Vagina (tissue), 2 donors: ENCODE results near the gene KCTD10. TPM values are rescaled to one million over a fixed set of nuclear protein-coding genes. Genes with fewer than 3 reads are reported as not detected.

Experiments used
- DNase-seq, 2 donors: peaks; one replicate each; pipeline ENCODE4 v3.0.0-alpha.2; 2017; ENCODE audit errors: extremely low spot score in 2 of 2
- H3K27ac ChIP-seq: fragments of 200-600 bp; sonication (generic); one replicate; pipeline ENCODE4 v1.5.1; 2019
- H3K27me3 ChIP-seq: fragments of 200-600 bp; sonication (generic); one replicate; pipeline ENCODE4 v1.5.1; 2019
- H3K36me3 ChIP-seq, 2 donors: fragments of 200-600 bp; sonication (generic); one replicate each; pipeline ENCODE4 v1.5.1; 2017 to 2019
- H3K4me1 ChIP-seq: fragments of 200-600 bp; sonication (generic); one replicate; pipeline ENCODE4 v1.5.1; 2019
- H3K4me3 ChIP-seq, 2 donors: fragments of 200-600 bp; sonication (generic); 1 replicate in 1 of 2; 2 replicates in 1 of 2; pipeline ENCODE4 v1.5.1; 2016 to 2019
- H3K9me3 ChIP-seq: fragments of 200-600 bp; sonication (generic); one replicate; pipeline ENCODE4 v1.5.1; 2019
- CTCF ChIP-seq, 3 experiments: fragments of 450-650 bp in 2 of 3; fragments of 200-600 bp in 1 of 3; sonication (generic) in 1 of 3; IDR thresholded peaks; one replicate each; pipeline ENCODE4 v1.5.1; 2017 to 2019; ENCODE audit warnings: antibody characterized with exemption in 3 of 3, mild to moderate bottlenecking in 2 of 3, moderate library complexity in 2 of 3
- POLR2A ChIP-seq, 2 donors: fragments of 450-650 bp; IDR thresholded peaks; one replicate each; pipeline ENCODE4 v1.6.1; 2017; ENCODE audit warnings: antibody characterized with exemption in 2 of 2, mild to moderate bottlenecking in 2 of 2, moderate library complexity in 2 of 2
- POLR2AphosphoS5 ChIP-seq, 2 donors: sonication (generic); formaldehyde crosslinking; IDR thresholded peaks; one replicate each; pipeline ENCODE4 v1.9.0; 2017; ENCODE audit warnings: antibody characterized with exemption in 2 of 2, mild to moderate bottlenecking in 2 of 2, low read depth in 1 of 2; ENCODE audit not compliant: insufficient read depth in 1 of 2
- intact Hi-C: fragments of 100-400 bp; cut with DNase I; formaldehyde crosslinking; loops from one replicate; pipeline ENCODE4 v1.15.1; 2023
- total RNA-seq: library from RNA; depleted of rRNA; stranded (reverse); fragments of >200 nt; gene quantifications from one replicate; pipeline ENCODE4 v1.2.3, GENCODE V29; 2016

Gene KCTD10
- 86.2 TPM for total RNA-seq

- Histone ChIP-seq H3K4me3 (peak within 1 kb of the TSS; percentile 61 to 83), H3K4me1 (peaks cover 61% of the 10 kb centered on the region), H3K9me3 (no peaks in the 10 kb centered on the region), H3K27ac (peak within 1 kb of the TSS; percentile 97), H3K27me3 (no peaks in the 10 kb centered on the region), H3K36me3 (peaks cover 0 to 4% of the 10 kb centered on the region in 2 donors)
- intact Hi-C loops = loop anchor here (2.0 kb wide), 1 partner anchor 49 kb away; no protein-coding TSS in a partner anchor
- TF ChIP-seq POLR2AphosphoS5 (IDR thresholded peaks at IDR 0.05; ENCODE audit: insufficient read depth in 1 of 2, low read depth in 1 of 2) (peak; percentile 95 to 96), POLR2A (IDR thresholded peaks at IDR 0.05) (peak in 1 of 2 donors; percentile 65), CTCF (IDR thresholded peaks at IDR 0.05) (peak in 2 of 3 experiments; percentile 5 to 22)
- no peak for DNase-seq
These were observed at the start of gene KCTD10, which contains the start of gene UBE3B for GRCh38 chr12:109477185-109477962. Gene KCTD10, minus strand, starts transcription at chr12:109477300. Its CDS starts 38 bp downstream, at chr12:109477262. Gene UBE3B, plus strand, starts transcription at chr12:109477634. Its CDS starts 5,918 bp downstream, at chr12:109483552.

- H3K36me3 ChIP-seq = peaks cover 6 to 81% of the 10 kb centered on the region in 2 donors
- intact Hi-C loops = loop anchor here (10.0 kb wide), 1 partner anchor 250 kb away; no protein-coding TSS in a partner anchor
These were observed 48.1 kb upstream of the KCTD10 start for GRCh38 chr12:109525279-109525585.

DNA sequence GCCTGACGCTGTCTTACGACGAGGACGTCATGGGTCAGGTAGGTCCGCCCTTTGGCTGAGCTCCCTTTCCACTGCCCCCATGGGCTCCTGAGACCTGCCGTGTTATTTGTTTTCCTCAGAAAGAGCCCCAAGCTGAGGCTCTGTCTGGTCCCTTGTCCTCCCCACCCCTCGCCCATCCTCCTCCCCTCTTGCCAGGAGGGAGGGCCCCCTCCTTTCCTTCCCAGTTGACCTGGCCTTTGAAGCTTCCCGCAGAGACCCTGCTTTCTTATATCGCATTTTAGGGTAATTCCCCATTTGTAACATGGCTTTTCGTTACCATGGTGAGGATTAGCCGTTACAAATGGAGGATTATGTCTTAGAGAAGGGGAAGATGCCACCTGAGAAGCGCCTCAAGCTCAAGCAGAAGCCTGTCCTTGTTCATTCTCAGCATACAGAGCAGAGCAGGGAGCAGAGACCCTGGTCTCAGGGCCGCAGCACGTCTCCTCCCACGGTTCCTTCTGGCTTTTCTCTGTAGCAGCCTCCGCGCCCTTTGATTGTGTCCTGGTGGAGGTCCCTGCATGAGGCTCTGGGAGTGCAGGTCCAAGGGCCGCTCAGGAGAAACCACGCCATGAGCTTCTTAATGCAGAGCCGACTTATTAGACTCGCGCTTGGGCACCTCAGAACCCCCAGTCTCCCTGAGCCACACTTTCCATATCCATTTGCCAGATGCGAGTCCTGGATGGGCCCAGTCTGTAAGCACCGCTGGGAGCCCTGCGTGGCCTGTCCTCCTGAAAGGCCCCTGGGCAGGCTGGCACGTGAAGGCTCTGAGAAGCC lies 47.6 kb upstream of the KCTD10 start:
- TF ChIP-seq POLR2AphosphoS5 (IDR thresholded peaks at IDR 0.05; ENCODE audit: insufficient read depth in 1 of 2, low read depth in 1 of 2) = no peak
- TF ChIP-seq CTCF (IDR thresholded peaks at IDR 0.05) = no peak
- no peak for TF ChIP-seq POLR2A (IDR thresholded peaks at IDR 0.05)
- intact Hi-C loops = loop anchor here (10.0 kb wide), 1 partner anchor 250 kb away; no protein-coding TSS in a partner anchor
- no peak for DNase-seq
- no peaks in the 10 kb centered on the region for H3K9me3 ChIP-seq
- H3K27ac ChIP-seq = no peak overlapping the region
- no peaks in the 10 kb centered on the region for H3K4me1 ChIP-seq
- no peaks in the 10 kb centered on the region for H3K27me3 ChIP-seq
- no peak overlapping the region for H3K4me3 ChIP-seq
- H3K36me3 ChIP-seq = peaks cover 6 to 80% of the 10 kb centered on the region in 2 donors

More at GRCh38 chr12:109525279-109525585, 48.1 kb upstream of the KCTD10 start:
- Histone ChIP-seq H3K4me3 (no peak overlapping the region), H3K9me3 (no peaks in the 10 kb centered on the region), H3K27ac (no peak overlapping the region), H3K27me3 (no peaks in the 10 kb centered on the region), H3K4me1 (no peaks in the 10 kb centered on the region)
- no peak for DNase-seq
- TF ChIP-seq POLR2A (IDR thresholded peaks at IDR 0.05) = no peak

DNA sequence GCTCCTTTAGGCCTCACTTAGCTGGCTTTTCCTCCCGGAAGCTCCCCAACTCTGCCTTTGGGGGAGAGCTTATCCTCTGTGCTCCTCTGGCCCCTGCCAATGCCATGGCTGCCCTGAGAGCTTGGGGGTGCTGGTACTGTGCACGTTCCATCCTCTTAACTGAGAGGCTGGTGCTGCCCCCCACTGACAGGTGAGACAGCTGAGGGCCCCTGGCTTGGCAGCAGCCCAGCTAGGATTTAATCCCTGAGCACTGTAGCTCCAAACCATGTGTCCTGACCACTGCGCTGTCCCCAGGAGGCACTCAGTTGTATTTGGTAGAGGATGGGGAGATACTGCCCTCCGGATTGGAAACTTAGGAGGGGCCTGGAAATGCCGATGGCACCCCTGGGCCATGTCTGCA lies 46.4 kb upstream of the KCTD10 start:
- H3K36me3 ChIP-seq = peaks cover 6 to 79% of the 10 kb centered on the region in 2 donors
- H3K9me3 ChIP-seq = no peaks in the 10 kb centered on the region
- TF ChIP-seq POLR2AphosphoS5 (IDR thresholded peaks at IDR 0.05; ENCODE audit: insufficient read depth in 1 of 2, low read depth in 1 of 2) (no peak), POLR2A (IDR thresholded peaks at IDR 0.05) (no peak), CTCF (IDR thresholded peaks at IDR 0.05) (no peak)
- intact Hi-C loops = loop anchor here (10.0 kb wide), 1 partner anchor 251 kb away; no protein-coding TSS in a partner anchor
- no peak overlapping the region for H3K27ac ChIP-seq
- H3K4me1 ChIP-seq = no peaks in the 10 kb centered on the region
- DNase-seq = no peak
- no peak overlapping the region for H3K4me3 ChIP-seq
- no peaks in the 10 kb centered on the region for H3K27me3 ChIP-seq

DNA sequence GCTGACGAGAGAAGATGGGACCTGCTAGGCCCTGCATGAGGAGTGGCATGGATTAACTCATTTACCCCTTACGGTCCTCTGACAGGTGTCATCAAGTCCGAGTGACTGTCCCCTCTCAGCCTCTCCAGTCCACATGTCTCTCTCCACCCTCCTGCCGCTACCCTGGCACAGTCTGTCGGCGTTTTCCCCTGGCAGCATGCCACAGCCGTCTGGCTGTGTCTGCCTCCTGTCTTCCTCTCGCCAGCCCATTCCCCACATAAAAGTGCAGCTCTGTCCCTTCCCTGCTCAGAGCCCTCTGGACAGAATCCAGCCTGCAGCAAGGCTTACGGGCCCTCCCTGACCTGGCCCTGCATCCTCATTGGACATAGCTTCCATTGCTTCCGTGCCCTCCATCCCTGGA lies 46.0 kb upstream of the KCTD10 start:
- Histone ChIP-seq H3K27me3 (no peaks in the 10 kb centered on the region), H3K9me3 (no peaks in the 10 kb centered on the region), H3K4me1 (no peaks in the 10 kb centered on the region), H3K27ac (no peak overlapping the region), H3K4me3 (no peak overlapping the region), H3K36me3 (peaks cover 6 to 79% of the 10 kb centered on the region in 2 donors)
- TF ChIP-seq POLR2A (IDR thresholded peaks at IDR 0.05) (no peak), POLR2AphosphoS5 (IDR thresholded peaks at IDR 0.05; ENCODE audit: insufficient read depth in 1 of 2, low read depth in 1 of 2) (no peak), CTCF (IDR thresholded peaks at IDR 0.05) (no peak)
- no peak for DNase-seq
- intact Hi-C loops = loop anchor here (10.0 kb wide), 1 partner anchor 252 kb away; no protein-coding TSS in a partner anchor
